HCT116 (cell line): ENCODE measurements around the gene EXD3. TPM values are rescaled to one million over a fixed set of nuclear protein-coding genes. Genes with fewer than 3 reads are reported as not detected.

Experiments
- ATAC-seq: fragments of 200-7000 bp; cut with Tn5 transposase; 2 replicates; pipeline ENCODE4 v1.9.1; 2020; ENCODE audit warnings: mild to moderate bottlenecking, moderate library complexity
- BruUV-seq: library from RNA; stranded (reverse); fragments of 400-500 nt; replicated peaks from 2 replicates; lab custom pipeline; 2021; lab: Mats Ljungman, UMichigan
- CTCF ChIA-PET: fragments of 300-600 bp; sonication (Branson Sonifier 250); formaldehyde crosslinking; loops from one replicate; lab custom pipeline; 2021; ENCODE audit warnings: antibody characterized with exemption; lab: Charles Lee
- POLR2A ChIA-PET: fragments of 300-600, 350-600 bp; sonication (Branson Sonifier 250); formaldehyde crosslinking; loops from one replicate; lab custom pipeline; 2021; ENCODE audit warnings: antibody characterized with exemption; lab: Charles Lee
- RAD21 ChIA-PET, 2 experiments: fragments of 300-600 bp; sonication (Branson Sonifier 250); formaldehyde crosslinking; loops; one replicate each; lab custom pipeline; 2023; ENCODE audit warnings: low total read pairs in 2 of 2; ENCODE audit not compliant: uncharacterized antibody in 2 of 2, unreplicated experiment in 2 of 2, low non-redundant PET in 1 of 2; lab: Charles Lee
- DNase-seq: peaks from one replicate; pipeline ENCODE4 v3.0.0-alpha.2; 2010; ENCODE audit warnings: low read depth, low spot score
- H2AFZ ChIP-seq: fragments of 200-600 bp; shearing (Covaris generic), sonication (generic); 2 replicates; pipeline ENCODE4 v1.6.1; 2017; ENCODE audit warnings: low read depth, mixed run types, mixed read lengths, antibody characterized with exemption, low read length; ENCODE audit not compliant: poor library complexity, severe bottlenecking
- H3K27ac ChIP-seq: 2 replicates; pipeline ENCODE4 v1.5.1; 2012; ENCODE audit warnings: low read depth, low read length
- H3K27me3 ChIP-seq: fragments of 200-600 bp; sonication (generic); 2 replicates; pipeline ENCODE4 v1.6.1; 2016; ENCODE audit warnings: mixed run types, low read length, mixed read lengths; ENCODE audit not compliant: insufficient read depth
- H3K36me3 ChIP-seq, 2 experiments: fragments of 200-500 bp in 1 of 2; fragments of 200-600 bp in 1 of 2; sonication (Bioruptor generic) in 1 of 2; sonication (generic) in 1 of 2; 2 replicates each; pipeline versions ENCODE4 v1.5.1 to v1.6.1; 2014 to 2016; ENCODE audit warnings: low read length in 2 of 2, inconsistent platforms in 1 of 2, mixed read lengths in 1 of 2, mixed run types in 1 of 2; ENCODE audit not compliant: insufficient read depth in 2 of 2, control insufficient read depth in 1 of 2
- H3K4me1 ChIP-seq, 2 experiments: fragments of 200-600 bp in 1 of 2; sonication (generic) in 1 of 2; 2 replicates each; pipeline versions ENCODE4 v1.5.1 to v1.6.1; 2012 to 2017; ENCODE audit warnings: low read length in 2 of 2, inconsistent platforms in 1 of 2, mild to moderate bottlenecking in 1 of 2, mixed read lengths in 1 of 2, mixed run types in 1 of 2, moderate library complexity in 1 of 2; ENCODE audit not compliant: insufficient read depth in 2 of 2, control insufficient read depth in 1 of 2
- H3K4me2 ChIP-seq: fragments of 200-600 bp; sonication (generic); 2 replicates; pipeline ENCODE4 v1.6.1; 2017; ENCODE audit warnings: mixed run types, low read length, mixed read lengths
- H3K4me3 ChIP-seq, 2 experiments: fragments of 200-600 bp in 1 of 2; sonication (generic) in 1 of 2; replicated peaks in 1 of 2; 2 replicates each; pipeline ENCODE4 v1.5.1; 2011 to 2016; ENCODE audit warnings: low read length in 2 of 2, control low read depth in 1 of 2, low read depth in 1 of 2, mild to moderate bottlenecking in 1 of 2, mixed read lengths in 1 of 2, mixed run types in 1 of 2
- H3K79me2 ChIP-seq: fragments of 200-600 bp; sonication (generic); 2 replicates; pipeline ENCODE4 v1.6.1; 2017; ENCODE audit warnings: mild to moderate bottlenecking, mixed run types, low read length, moderate library complexity, mixed read lengths; ENCODE audit not compliant: insufficient read depth
- H3K9ac ChIP-seq: fragments of 200-600 bp; sonication (generic); 2 replicates; pipeline ENCODE4 v1.6.1; 2016; ENCODE audit warnings: low read length, mixed read lengths
- H3K9me2 ChIP-seq: fragments of 200-600 bp; sonication (generic), shearing (Covaris generic); 2 replicates; pipeline ENCODE4 v1.6.1; 2017; ENCODE audit warnings: mixed run types, mild to moderate bottlenecking, moderate library complexity; ENCODE audit not compliant: insufficient read depth
- H3K9me3 ChIP-seq, 2 experiments: fragments of 200-500 bp in 1 of 2; fragments of 200-600 bp in 1 of 2; sonication (Bioruptor generic) in 1 of 2; sonication (generic) in 1 of 2; 2 replicates each; pipeline ENCODE4 v1.6.1; 2014 to 2017; ENCODE audit warnings: low read length in 2 of 2, mixed read lengths in 2 of 2, inconsistent platforms in 1 of 2, low read depth in 1 of 2, mild to moderate bottlenecking in 1 of 2, mixed run types in 1 of 2, moderate library complexity in 1 of 2; ENCODE audit not compliant: control insufficient read depth in 1 of 2, insufficient read depth in 1 of 2
- H4K20me1 ChIP-seq: fragments of 200-600 bp; sonication (generic), shearing (Covaris generic); 2 replicates; pipeline ENCODE4 v1.6.1; 2017; ENCODE audit warnings: mixed run types, mild to moderate bottlenecking, moderate library complexity; ENCODE audit not compliant: insufficient read depth
- CEBPB ChIP-seq: IDR thresholded peaks from 2 replicates; pipeline ENCODE4 v1.6.1; 2012; ENCODE audit warnings: low read depth
- ELF1 ChIP-seq: IDR thresholded peaks from 2 replicates; pipeline ENCODE4 v1.6.1; 2012; ENCODE audit warnings: low read depth, borderline replicate concordance
- EZH2 ChIP-seq: fragments of 200-600 bp; sonication (generic); IDR thresholded peaks from 2 replicates; pipeline ENCODE4 v1.6.1; 2017; ENCODE audit warnings: antibody characterized with exemption, mixed run types
- FOSL1 ChIP-seq: IDR thresholded peaks from 2 replicates; pipeline ENCODE4 v1.6.1; 2012; ENCODE audit warnings: low read depth
- JUND ChIP-seq: IDR thresholded peaks from 2 replicates; pipeline ENCODE4 v1.6.1; 2012
- POLR2A ChIP-seq: IDR thresholded peaks from 2 replicates; pipeline ENCODE4 v1.7.0; 2011; ENCODE audit warnings: borderline replicate concordance; ENCODE audit not compliant: insufficient read depth, insufficient read length; ENCODE audit errors: extremely low read depth
- POLR2AphosphoS5 ChIP-seq: IDR thresholded peaks from 2 replicates; pipeline ENCODE4 v1.6.1; 2011; ENCODE audit warnings: mild to moderate bottlenecking, low read depth, low read length, moderate library complexity
- RAD21 ChIP-seq: IDR thresholded peaks from 2 replicates; pipeline ENCODE4 v1.6.1; 2012; ENCODE audit warnings: low read depth, mild to moderate bottlenecking
- SIN3A ChIP-seq: IDR thresholded peaks from 2 replicates; pipeline ENCODE4 v1.6.1; 2012; ENCODE audit warnings: low read depth
- SP1 ChIP-seq: IDR thresholded peaks from 2 replicates; pipeline ENCODE4 v1.6.1; 2012; ENCODE audit warnings: low read depth
- TCF7L2 ChIP-seq: IDR thresholded peaks from 2 replicates; pipeline ENCODE4 v1.7.0; 2011; ENCODE audit warnings: borderline replicate concordance, inconsistent platforms; ENCODE audit not compliant: insufficient read depth, insufficient read length; ENCODE audit errors: extremely low read depth
- YY1 ChIP-seq: IDR thresholded peaks from 2 replicates; pipeline ENCODE4 v1.6.1; 2011; ENCODE audit warnings: low read length, low read depth, moderate library complexity, mild to moderate bottlenecking; ENCODE audit not compliant: insufficient replicate concordance; ENCODE audit errors: extremely low read depth
- intact Hi-C: fragments of 100-400 bp; cut with micrococcal nuclease; formaldehyde crosslinking; loops from 2 replicates; pipeline ENCODE4 v1.10.0; 2022
- total RNA-seq: library from RNA; stranded (reverse); gene quantifications from one replicate; pipeline ENCODE4 v1.2.1, GENCODE V29; 2021; ENCODE audit not compliant: unreplicated experiment
- TF ChIP-seq, protein P1 (sequence below): IDR thresholded peaks from 2 replicates; pipeline ENCODE4 v1.6.1; 2012; ENCODE audit warnings: low read depth
- TF ChIP-seq, protein P2 (sequence below): IDR thresholded peaks from 2 replicates; pipeline ENCODE4 v1.6.1; 2012
- TF ChIP-seq, protein P3 (sequence below): IDR thresholded peaks from 2 replicates; pipeline ENCODE4 v1.6.1; 2012
- TF ChIP-seq, protein P4 (sequence below): IDR thresholded peaks from 2 replicates; pipeline ENCODE4 v1.6.1; 2011; ENCODE audit warnings: mild to moderate bottlenecking, low read length, moderate library complexity; ENCODE audit not compliant: insufficient replicate concordance; ENCODE audit errors: extremely low read depth
- TF ChIP-seq, protein P5 (sequence below), 3 experiments: fragments of 200-600 bp in 1 of 3; sonication (generic) in 1 of 3; IDR thresholded peaks in 2 of 3; conservative IDR thresholded peaks in 1 of 3; 2 replicates each; pipeline ENCODE4 v1.5.1; 2012 to 2017; ENCODE audit warnings: low read depth in 2 of 3, low read length in 2 of 3, antibody characterized with exemption in 1 of 3, borderline replicate concordance in 1 of 3, control low read depth in 1 of 3, mild to moderate bottlenecking in 1 of 3, mixed read lengths in 1 of 3, mixed run types in 1 of 3, moderate library complexity in 1 of 3; ENCODE audit not compliant: insufficient read depth in 1 of 3

The EXD3 gene
- total RNA-seq, 1 experiment from 2014 or later = 25.4 TPM

DNA sequence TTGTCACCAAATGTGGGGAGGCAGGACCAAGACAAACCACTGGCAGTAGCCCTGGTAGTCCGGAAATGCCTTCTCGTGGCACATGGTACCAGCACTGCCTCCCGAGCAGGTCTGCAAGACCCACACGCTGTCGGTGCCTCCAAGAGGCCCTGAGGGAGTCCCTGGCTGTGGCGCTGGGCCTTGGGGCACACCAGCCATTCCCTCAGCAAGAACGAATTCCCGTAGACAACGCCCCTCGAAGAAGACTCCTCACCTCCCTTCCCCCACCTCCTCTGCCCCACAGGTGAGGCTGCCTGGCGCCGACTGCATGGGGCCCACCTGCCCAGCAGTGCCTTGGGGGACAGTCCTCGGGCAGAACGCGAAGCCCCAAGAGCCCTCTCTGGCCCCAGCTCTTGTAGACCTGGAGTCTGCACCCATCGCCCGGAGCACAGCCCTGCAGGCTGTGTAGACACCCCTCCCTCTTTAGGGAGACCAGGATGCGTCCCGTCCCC lies 56.0 kb downstream of the EXD3 start (continued):
- TF ChIP-seq EZH2 (no peak), CEBPB (no peak), POLR2A (no peak)

DNA sequence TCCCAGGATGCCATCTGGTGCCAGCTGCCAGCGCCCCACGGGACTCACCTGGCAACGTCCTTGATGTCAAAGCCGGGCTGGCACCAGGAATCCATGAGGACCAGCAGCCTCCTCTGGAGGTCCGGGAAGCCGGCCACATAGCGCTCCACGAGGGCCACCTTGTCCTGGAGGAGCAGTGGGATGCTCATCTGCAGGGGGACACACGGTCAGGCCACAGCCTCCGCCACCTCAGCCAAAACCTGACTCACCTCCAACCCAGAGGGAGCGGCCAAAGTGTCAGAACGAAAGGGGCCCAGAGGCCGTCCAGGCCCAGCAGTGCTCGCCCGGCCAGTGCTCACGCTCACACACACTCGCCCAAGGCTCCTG lies 56.5 kb downstream of the EXD3 start:
- H3K36me3 ChIP-seq = no peaks in the 10 kb centered on the region
- H3K27me3 ChIP-seq = no peaks in the 10 kb centered on the region
- no peaks in the 10 kb centered on the region for H4K20me1 ChIP-seq
- DNase-seq = no peak
- POLR2A ChIA-PET = no interaction called here
- H3K4me3 ChIP-seq = no peak overlapping the region
- H3K79me2 ChIP-seq = no peaks in the 10 kb centered on the region
- H3K4me2 ChIP-seq = no peak overlapping the region
- RAD21 ChIA-PET = no interaction called here
- no peak overlapping the region for H3K27ac ChIP-seq
- no peaks in the 10 kb centered on the region for H3K9me3 ChIP-seq
- BruUV-seq = no TSS peak
- no peak overlapping the region for H3K9ac ChIP-seq
- no peak for TF ChIP-seq TCF7L2
- TF ChIP-seq, protein P1, sequence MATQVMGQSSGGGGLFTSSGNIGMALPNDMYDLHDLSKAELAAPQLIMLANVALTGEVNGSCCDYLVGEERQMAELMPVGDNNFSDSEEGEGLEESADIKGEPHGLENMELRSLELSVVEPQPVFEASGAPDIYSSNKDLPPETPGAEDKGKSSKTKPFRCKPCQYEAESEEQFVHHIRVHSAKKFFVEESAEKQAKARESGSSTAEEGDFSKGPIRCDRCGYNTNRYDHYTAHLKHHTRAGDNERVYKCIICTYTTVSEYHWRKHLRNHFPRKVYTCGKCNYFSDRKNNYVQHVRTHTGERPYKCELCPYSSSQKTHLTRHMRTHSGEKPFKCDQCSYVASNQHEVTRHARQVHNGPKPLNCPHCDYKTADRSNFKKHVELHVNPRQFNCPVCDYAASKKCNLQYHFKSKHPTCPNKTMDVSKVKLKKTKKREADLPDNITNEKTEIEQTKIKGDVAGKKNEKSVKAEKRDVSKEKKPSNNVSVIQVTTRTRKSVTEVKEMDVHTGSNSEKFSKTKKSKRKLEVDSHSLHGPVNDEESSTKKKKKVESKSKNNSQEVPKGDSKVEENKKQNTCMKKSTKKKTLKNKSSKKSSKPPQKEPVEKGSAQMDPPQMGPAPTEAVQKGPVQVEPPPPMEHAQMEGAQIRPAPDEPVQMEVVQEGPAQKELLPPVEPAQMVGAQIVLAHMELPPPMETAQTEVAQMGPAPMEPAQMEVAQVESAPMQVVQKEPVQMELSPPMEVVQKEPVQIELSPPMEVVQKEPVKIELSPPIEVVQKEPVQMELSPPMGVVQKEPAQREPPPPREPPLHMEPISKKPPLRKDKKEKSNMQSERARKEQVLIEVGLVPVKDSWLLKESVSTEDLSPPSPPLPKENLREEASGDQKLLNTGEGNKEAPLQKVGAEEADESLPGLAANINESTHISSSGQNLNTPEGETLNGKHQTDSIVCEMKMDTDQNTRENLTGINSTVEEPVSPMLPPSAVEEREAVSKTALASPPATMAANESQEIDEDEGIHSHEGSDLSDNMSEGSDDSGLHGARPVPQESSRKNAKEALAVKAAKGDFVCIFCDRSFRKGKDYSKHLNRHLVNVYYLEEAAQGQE = no peak
- no peak for TF ChIP-seq SP1
- no peak for TF ChIP-seq JUND
- no peak for TF ChIP-seq ELF1
- TF ChIP-seq FOSL1 = no peak
- TF ChIP-seq RAD21 = no peak
- TF ChIP-seq, protein P2, sequence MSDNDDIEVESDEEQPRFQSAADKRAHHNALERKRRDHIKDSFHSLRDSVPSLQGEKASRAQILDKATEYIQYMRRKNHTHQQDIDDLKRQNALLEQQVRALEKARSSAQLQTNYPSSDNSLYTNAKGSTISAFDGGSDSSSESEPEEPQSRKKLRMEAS = no peak
- no peak for TF ChIP-seq EZH2
- no peak for TF ChIP-seq YY1
- TF ChIP-seq, protein P3, sequence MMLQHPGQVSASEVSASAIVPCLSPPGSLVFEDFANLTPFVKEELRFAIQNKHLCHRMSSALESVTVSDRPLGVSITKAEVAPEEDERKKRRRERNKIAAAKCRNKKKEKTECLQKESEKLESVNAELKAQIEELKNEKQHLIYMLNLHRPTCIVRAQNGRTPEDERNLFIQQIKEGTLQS = no peak
- TF ChIP-seq, protein P4, sequence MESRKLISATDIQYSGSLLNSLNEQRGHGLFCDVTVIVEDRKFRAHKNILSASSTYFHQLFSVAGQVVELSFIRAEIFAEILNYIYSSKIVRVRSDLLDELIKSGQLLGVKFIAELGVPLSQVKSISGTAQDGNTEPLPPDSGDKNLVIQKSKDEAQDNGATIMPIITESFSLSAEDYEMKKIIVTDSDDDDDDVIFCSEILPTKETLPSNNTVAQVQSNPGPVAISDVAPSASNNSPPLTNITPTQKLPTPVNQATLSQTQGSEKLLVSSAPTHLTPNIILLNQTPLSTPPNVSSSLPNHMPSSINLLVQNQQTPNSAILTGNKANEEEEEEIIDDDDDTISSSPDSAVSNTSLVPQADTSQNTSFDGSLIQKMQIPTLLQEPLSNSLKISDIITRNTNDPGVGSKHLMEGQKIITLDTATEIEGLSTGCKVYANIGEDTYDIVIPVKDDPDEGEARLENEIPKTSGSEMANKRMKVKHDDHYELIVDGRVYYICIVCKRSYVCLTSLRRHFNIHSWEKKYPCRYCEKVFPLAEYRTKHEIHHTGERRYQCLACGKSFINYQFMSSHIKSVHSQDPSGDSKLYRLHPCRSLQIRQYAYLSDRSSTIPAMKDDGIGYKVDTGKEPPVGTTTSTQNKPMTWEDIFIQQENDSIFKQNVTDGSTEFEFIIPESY = no peak
- TF ChIP-seq, protein P5, sequence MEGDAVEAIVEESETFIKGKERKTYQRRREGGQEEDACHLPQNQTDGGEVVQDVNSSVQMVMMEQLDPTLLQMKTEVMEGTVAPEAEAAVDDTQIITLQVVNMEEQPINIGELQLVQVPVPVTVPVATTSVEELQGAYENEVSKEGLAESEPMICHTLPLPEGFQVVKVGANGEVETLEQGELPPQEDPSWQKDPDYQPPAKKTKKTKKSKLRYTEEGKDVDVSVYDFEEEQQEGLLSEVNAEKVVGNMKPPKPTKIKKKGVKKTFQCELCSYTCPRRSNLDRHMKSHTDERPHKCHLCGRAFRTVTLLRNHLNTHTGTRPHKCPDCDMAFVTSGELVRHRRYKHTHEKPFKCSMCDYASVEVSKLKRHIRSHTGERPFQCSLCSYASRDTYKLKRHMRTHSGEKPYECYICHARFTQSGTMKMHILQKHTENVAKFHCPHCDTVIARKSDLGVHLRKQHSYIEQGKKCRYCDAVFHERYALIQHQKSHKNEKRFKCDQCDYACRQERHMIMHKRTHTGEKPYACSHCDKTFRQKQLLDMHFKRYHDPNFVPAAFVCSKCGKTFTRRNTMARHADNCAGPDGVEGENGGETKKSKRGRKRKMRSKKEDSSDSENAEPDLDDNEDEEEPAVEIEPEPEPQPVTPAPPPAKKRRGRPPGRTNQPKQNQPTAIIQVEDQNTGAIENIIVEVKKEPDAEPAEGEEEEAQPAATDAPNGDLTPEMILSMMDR (IDR thresholded peaks at IDR 0.05 in 2 of 3, conservative IDR thresholded peaks at IDR 0.05 in 1 of 3; ENCODE audit: borderline replicate concordance in 1 of 3, insufficient read depth in 1 of 3, low read depth in 2 of 3, low read length in 2 of 3) = no peak
- TF ChIP-seq POLR2AphosphoS5 = no peak
- TF ChIP-seq CEBPB = no peak
- TF ChIP-seq SIN3A = no peak
- no peak for ATAC-seq
- H2AFZ ChIP-seq = no peak overlapping the region
- H3K9me2 ChIP-seq = no peaks in the 10 kb centered on the region
- intact Hi-C loops = no loop called here
- CTCF ChIA-PET = no interaction called here
- H3K4me1 ChIP-seq = no peaks in the 10 kb centered on the region
